Loucy (cell line): Measurements from ENCODE around the gene ERICH4.
"Not testable (repeated sequence)": the region's sequence is repeated elsewhere in the genome, so short reads cannot be mapped to it uniquely, and the experiment has no call there.

Experiments used
- H2AFZ ChIP-seq: fragments of 200-600 bp; sonication (generic); 2 replicates; pipeline ENCODE4 v1.6.0; 2016; ENCODE audit warnings: antibody characterized with exemption, mild to moderate bottlenecking, low read length, moderate library complexity
- H3F3A ChIP-seq: fragments of 200-600 bp; 2 replicates; pipeline ENCODE4 v1.6.0; 2016; ENCODE audit warnings: antibody characterized with exemption, low read depth, mild to moderate bottlenecking
- H3K27me3 ChIP-seq: fragments of 200-600 bp; sonication (generic); 2 replicates; pipeline ENCODE4 v1.6.1; 2014; ENCODE audit warnings: low read length, mild to moderate bottlenecking; ENCODE audit not compliant: insufficient read depth, poor library complexity, severe bottlenecking
- H3K36me3 ChIP-seq: fragments of 200-600 bp; sonication (generic); 2 replicates; pipeline ENCODE4 v1.6.1; 2016; ENCODE audit warnings: low read length; ENCODE audit not compliant: insufficient read depth
- H3K4me1 ChIP-seq: fragments of 200-600 bp; sonication (generic); 2 replicates; pipeline ENCODE4 v1.5.1; 2014; ENCODE audit warnings: low read length, mild to moderate bottlenecking; ENCODE audit not compliant: insufficient read depth, poor library complexity, severe bottlenecking
- H3K4me2 ChIP-seq: fragments of 200-600 bp; sonication (generic); 2 replicates; pipeline ENCODE4 v1.6.0; 2014; ENCODE audit warnings: antibody characterized with exemption, low read length, low read depth, mild to moderate bottlenecking; ENCODE audit not compliant: poor library complexity, severe bottlenecking
- H3K4me3 ChIP-seq: fragments of 200-600 bp; sonication (generic); 2 replicates; pipeline ENCODE4 v1.5.1; 2014; ENCODE audit warnings: low read length, mild to moderate bottlenecking, mixed read lengths; ENCODE audit not compliant: poor library complexity, severe bottlenecking
- H3K79me2 ChIP-seq: fragments of 200-600 bp; sonication (generic); 2 replicates; pipeline ENCODE4 v1.6.1; 2014; ENCODE audit warnings: low read length; ENCODE audit not compliant: insufficient read depth
- H3K9ac ChIP-seq: fragments of 200-600 bp; sonication (generic); 2 replicates; pipeline ENCODE4 v1.6.0; 2014; ENCODE audit warnings: mild to moderate bottlenecking, low read depth, low read length, moderate library complexity; ENCODE audit not compliant: poor library complexity, severe bottlenecking
- H3K9me2 ChIP-seq: fragments of 200-600 bp; sonication (generic); replicated peaks from 2 replicates; pipeline ENCODE4 v1.6.1; 2016; ENCODE audit warnings: low read depth, low read length, mixed read lengths
- H3K9me3 ChIP-seq: fragments of 200-600 bp; sonication (generic); 2 replicates; pipeline ENCODE4 v1.6.1; 2014; ENCODE audit warnings: mild to moderate bottlenecking, antibody characterized with exemption, low read length, low read depth; ENCODE audit not compliant: insufficient read depth
- H4K20me1 ChIP-seq: fragments of 200-600 bp; sonication (generic); 2 replicates; pipeline ENCODE4 v1.6.0; 2014; ENCODE audit warnings: antibody characterized with exemption, low read length, mild to moderate bottlenecking; ENCODE audit not compliant: insufficient read depth, poor library complexity, severe bottlenecking
- EZH2phosphoT487 ChIP-seq: fragments of 200-600 bp; IDR thresholded peaks from 2 replicates; pipeline ENCODE4 v1.6.1; 2018; ENCODE audit warnings: antibody characterized with exemption, mild to moderate bottlenecking, moderate library complexity, borderline replicate concordance
- TF ChIP-seq, protein P1 (sequence below): fragments of 200-600 bp; sonication (generic); conservative IDR thresholded peaks from 2 replicates; pipeline ENCODE4 v1.5.1; 2014; ENCODE audit warnings: mild to moderate bottlenecking, antibody characterized with exemption, low read length

The ERICH4 gene

DNA sequence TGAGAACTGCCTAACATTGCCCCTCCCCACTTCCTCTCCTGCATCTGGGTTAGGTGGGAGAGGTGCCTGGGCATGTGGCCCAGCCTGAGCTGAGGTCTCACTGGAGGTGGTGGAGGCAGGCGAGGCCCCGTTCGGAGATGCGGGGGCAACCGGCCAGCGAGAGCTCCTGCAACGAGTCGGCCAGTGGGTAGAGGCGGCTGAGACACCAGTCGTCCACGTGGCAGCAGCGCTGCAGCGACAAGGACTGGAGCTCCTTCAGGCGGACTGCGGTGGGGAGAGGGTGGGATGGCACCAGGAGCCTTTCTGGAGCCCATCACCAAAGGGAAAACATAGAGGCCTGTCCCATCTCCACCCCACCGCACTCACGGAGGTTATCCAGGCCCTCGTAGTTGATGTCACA is 9.8 kb upstream of the ERICH4 start:
- H3K4me2 ChIP-seq, result no peak overlapping the region
- no peak overlapping the region for H2AFZ ChIP-seq
- H4K20me1 ChIP-seq, result no peaks in the 10 kb centered on the region
- no peak overlapping the region for H3K4me3 ChIP-seq
- no peak overlapping the region for H3K9ac ChIP-seq
- H3K9me2 ChIP-seq, result no peaks in the 10 kb centered on the region
- H3K79me2 ChIP-seq, result peaks cover 6% of the 10 kb centered on the region; the same call in 1 of the 2 replicates
- H3K4me1 ChIP-seq, result peaks cover 14% of the 10 kb centered on the region
- H3F3A ChIP-seq, result no peaks in the 10 kb centered on the region
- no peaks in the 10 kb centered on the region for H3K9me3 ChIP-seq
- peaks cover 12% of the 10 kb centered on the region; the same call in 1 of the 2 replicates for H3K36me3 ChIP-seq
- TF ChIP-seq, protein P1, sequence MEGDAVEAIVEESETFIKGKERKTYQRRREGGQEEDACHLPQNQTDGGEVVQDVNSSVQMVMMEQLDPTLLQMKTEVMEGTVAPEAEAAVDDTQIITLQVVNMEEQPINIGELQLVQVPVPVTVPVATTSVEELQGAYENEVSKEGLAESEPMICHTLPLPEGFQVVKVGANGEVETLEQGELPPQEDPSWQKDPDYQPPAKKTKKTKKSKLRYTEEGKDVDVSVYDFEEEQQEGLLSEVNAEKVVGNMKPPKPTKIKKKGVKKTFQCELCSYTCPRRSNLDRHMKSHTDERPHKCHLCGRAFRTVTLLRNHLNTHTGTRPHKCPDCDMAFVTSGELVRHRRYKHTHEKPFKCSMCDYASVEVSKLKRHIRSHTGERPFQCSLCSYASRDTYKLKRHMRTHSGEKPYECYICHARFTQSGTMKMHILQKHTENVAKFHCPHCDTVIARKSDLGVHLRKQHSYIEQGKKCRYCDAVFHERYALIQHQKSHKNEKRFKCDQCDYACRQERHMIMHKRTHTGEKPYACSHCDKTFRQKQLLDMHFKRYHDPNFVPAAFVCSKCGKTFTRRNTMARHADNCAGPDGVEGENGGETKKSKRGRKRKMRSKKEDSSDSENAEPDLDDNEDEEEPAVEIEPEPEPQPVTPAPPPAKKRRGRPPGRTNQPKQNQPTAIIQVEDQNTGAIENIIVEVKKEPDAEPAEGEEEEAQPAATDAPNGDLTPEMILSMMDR, result no peak
- TF ChIP-seq EZH2phosphoT487, result no peak
- no peaks in the 10 kb centered on the region for H3K27me3 ChIP-seq

DNA sequence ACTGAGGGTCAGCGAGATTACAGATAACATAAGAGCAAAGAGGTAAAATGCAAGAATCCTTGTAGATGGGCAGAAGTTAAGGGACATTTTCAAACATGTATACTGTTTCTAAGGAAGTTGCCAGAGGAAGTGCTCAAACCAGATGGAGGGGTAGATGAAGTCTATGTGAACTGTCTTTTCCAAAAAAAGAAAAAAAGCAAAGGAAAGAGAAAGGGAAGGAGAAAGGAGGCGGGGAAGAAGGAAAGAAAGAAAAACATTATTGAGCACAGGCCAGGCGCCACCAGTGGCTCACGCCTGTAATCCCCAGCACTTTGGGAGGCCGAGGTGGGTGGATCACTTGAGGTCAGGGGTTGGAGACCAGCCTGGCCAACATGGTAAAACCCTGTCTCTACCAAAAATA is 8.5 kb upstream of the ERICH4 start:
- Histone ChIP-seq H3K9me3 (no peaks in the 10 kb centered on the region), H3K9me2 (no peaks in the 10 kb centered on the region), H3K36me3 (peaks cover 12% of the 10 kb centered on the region; the same call in 1 of the 2 replicates), H3K79me2 (peaks cover 17% of the 10 kb centered on the region; the same call in 1 of the 2 replicates), H3K4me1 (peaks cover 12% of the 10 kb centered on the region), H3K4me3 (no peak overlapping the region), H3K4me2 (no peak overlapping the region), H3F3A (no peaks in the 10 kb centered on the region), H3K9ac (no peak overlapping the region), H4K20me1 (no peaks in the 10 kb centered on the region), H2AFZ (no peak overlapping the region), H3K27me3 (no peaks in the 10 kb centered on the region)
- no peak for TF ChIP-seq EZH2phosphoT487
- TF ChIP-seq, protein P1, result no peak

DNA sequence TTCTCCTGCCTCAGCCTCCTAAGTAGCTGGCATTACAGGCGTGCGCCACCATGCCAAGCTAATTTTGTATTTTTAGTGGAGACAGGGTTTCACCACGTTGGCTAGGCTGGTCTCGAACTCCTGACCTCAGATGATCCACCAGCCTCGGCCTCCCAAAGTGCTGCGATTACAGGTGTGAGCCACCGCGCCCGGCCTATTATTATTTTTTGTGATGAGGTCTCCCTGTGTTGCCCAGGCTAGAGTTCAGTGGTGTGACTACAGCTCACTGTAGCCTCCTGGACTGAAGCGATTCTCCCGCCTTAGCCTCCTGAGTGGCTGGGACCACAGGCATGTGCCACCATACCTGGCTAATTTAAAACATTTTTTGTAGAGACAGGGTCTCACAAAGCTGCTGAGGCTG is 7.6 kb upstream of the ERICH4 start:
- not testable (repeated sequence) for H3K4me3 ChIP-seq, H3K9ac ChIP-seq, H3K9me3 ChIP-seq, H3F3A ChIP-seq, H3K4me2 ChIP-seq, H3K9me2 ChIP-seq, H2AFZ ChIP-seq, H3K27me3 ChIP-seq, H4K20me1 ChIP-seq
- peaks cover 12% of the 10 kb centered on the region for H3K4me1 ChIP-seq
- H3K36me3 ChIP-seq, result peaks cover 12% of the 10 kb centered on the region; the same call in 1 of the 2 replicates
- peaks cover 17% of the 10 kb centered on the region; the same call in 1 of the 2 replicates for H3K79me2 ChIP-seq

DNA sequence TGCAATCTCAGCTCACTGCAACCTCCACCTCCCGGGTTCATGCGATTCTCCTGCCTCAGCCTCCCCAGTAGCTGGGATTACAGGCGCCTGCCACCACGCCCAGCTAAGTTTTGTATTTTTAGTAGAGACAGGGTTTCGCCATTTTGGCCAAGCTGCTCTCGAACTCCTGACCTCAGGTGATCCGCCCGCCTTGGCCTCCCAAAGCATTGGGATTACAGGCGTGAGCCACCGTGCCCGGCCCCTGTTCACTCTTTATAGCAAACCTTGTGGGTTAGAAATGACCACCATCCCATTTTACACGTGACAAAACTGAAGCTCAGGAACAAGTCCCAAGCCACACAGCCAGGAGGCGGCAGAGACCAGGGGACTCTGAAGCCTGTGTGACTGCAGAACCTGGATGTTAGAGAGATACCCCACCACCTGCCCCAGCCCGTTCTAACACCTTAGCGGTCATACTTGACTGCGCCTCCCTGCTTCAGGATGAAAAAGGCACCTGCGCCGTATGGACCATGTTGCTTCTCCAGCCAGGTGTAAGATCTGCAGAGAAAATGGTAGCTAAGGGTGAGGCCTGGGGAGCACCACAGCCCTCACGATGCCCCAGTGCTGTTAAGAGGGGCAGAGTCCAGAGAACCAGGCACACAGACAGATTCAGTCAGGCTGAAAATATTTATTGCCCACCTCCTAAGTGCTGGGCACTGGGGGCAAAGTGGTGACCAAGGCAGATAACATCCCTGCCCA is 6.9 kb upstream of the ERICH4 start:
- Histone ChIP-seq H3K9me3 (no peaks in the 10 kb centered on the region), H3K9me2 (no peaks in the 10 kb centered on the region), H3K4me1 (peaks cover 12% of the 10 kb centered on the region), H3K4me3 (no peak overlapping the region), H3K9ac (no peak overlapping the region), H3K36me3 (peaks cover 12% of the 10 kb centered on the region; the same call in 1 of the 2 replicates), H3K27me3 (no peaks in the 10 kb centered on the region), H2AFZ (no peak overlapping the region), H3K4me2 (no peak overlapping the region), H4K20me1 (no peaks in the 10 kb centered on the region), H3K79me2 (peaks cover 17% of the 10 kb centered on the region; the same call in 1 of the 2 replicates), H3F3A (no peaks in the 10 kb centered on the region)
- TF ChIP-seq, protein P1, result no peak
- no peak for TF ChIP-seq EZH2phosphoT487
